ENCODE data around the gene ARFGEF3.
"Not testable (repeated sequence)": the region's sequence is repeated elsewhere in the genome, so short reads cannot be mapped to it uniquely, and the experiment has no call there.

The ARFGEF3 gene

DNA sequence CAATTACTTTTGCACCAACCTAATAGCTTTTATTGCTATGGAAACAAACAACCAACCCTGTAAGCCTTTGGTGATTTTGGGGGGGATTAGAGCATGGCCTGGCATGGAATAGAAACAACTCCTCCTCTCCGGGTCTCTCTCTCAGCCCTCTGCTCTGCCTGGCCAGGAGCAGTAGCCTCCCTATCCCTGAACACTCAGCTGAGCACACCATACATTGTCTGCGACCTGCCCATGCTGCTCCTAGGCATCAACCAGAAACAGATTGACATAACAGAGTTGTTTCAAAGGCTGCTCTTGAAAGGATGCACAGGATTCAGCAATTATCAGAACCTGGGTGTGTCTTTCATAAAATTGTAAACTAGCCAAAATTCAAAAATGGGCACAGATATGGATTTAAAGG lies 186.1 kb downstream of the ARFGEF3 start:
- DNase-seq (ENCODE audit: low read depth): no peak

DNA sequence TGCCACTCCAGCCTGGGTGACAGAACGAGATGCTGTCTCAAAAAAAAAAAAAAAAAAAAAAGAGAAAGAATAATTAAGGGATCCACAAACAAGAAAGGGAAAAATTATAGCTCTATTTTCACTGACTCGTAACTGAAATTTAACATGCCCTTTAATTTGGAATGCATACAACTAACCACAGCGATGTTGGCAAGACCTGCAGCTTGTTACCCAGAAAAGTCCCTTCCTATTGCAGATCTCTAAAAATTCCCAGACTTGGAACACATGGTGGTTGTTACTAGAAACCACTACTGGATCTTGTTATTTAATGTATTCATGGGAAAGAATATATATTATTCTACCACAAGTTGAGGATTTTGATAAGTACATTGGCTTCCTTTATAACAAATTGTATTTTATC lies 188.2 kb downstream of the ARFGEF3 start:
- DNase-seq (ENCODE audit: low read depth): no peak

DNA sequence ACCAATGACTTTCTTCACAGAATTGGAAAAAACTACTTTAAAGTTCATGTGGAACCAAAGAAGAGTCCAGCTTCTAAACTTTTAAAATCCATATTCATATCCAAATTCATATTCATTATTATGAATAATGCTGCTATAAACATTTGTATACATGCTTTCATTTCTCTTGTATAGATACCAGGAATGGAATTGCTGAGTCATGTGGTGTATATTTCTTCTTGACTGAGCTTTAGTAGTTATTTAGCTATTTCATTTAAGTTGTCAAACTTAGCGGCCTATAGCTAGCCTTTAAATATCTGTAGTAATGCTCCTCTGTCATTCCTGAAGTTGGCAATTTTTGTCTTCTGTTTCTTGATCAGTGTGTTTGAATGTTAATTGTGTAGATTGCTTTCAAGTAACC lies 196.2 kb downstream of the ARFGEF3 start:
- no peak for DNase-seq (ENCODE audit: low read depth)

DNA sequence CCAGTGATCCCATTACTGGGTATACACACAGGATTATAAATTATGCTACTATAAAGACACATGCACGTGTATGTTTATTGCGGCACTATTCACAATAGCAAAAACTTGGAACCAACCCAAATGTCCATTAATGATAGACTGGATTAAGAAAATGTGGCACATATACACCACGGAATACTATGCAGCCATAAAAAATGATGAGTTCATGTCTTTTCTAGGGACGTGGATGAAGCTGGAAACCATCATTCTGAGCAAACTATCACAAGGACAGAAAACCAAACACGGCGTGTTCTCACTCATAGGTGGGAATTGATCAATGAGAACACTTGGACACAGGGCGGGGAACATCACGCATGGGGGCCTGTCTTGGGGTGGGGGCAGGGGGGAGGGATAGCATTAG lies 206.9 kb downstream of the ARFGEF3 start:
- not testable (repeated sequence) for DNase-seq (ENCODE audit: low read depth)

DNA sequence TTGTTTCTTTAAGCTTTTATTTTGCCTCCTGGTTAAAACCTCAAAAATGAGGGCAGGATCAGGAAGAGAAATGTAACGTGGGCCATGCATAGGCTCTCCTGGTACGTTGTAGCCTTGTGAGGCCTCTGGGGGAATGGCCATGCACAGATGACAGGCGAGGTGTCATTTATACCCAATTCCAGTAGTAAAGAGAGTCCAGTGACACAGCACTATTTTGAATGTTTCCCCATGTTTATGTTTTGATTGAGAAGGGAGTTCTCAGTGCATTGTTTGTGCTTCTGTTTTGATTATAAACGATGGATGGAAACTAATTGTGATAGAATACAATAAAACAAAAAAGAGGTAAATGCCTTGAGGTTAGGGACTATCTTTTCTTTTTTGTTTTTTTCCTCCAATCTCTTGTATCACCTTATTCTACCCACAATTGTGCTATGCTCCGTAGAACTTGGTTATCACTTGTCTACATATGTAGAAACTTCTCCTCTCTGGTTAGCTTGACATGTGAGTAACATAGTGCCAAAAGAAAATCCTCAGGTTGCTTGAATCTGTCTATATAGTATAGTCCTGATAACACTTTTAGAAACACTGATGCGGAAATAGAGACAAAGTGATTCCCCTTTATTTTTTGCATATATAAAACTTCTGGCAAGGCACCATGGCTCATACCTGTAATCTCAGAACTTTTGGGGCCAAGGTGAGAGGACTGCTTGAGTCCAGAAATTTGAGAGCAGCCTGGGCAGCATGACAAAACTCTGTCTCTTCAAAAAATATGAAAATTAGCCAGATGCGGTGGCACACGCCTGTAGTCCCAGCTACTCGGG lies 209.1 kb downstream of the ARFGEF3 start:
- no peak for DNase-seq (ENCODE audit: low read depth)

DNA sequence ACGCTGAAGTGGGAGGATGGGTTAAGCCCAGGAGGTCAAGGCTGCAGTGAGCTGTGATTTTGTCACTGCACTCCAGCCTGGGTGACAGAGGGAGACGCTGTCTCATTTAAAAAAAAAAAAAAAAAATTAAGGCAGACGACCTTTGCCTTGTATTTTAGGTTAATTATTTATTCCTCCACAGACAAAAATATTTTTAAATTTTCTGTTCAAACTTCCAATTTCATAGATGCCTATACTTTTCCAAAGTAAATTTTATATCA lies 209.6 kb downstream of the ARFGEF3 start:
- DNase-seq (ENCODE audit: low read depth): no peak

DNA sequence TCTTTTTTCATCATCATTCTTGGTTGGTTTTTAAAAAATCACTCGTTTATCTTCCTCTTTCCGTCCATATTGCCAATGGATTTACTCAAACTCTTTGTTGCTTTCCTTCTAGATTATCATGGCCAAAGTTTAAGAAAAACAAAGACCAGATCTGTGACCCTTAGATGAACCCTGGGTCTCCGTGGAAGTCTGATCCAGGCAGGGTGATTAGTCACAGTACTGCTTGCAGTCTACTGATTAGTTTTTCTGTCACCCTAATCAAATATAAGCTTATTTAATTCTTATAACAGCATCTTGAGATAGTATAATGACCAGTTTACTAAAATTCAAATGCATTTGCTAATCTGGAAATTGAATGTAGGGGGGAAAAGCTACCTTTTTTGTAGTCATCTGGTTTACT lies 210.0 kb downstream of the ARFGEF3 start:
- DNase-seq (ENCODE audit: low read depth): no peak

DNA sequence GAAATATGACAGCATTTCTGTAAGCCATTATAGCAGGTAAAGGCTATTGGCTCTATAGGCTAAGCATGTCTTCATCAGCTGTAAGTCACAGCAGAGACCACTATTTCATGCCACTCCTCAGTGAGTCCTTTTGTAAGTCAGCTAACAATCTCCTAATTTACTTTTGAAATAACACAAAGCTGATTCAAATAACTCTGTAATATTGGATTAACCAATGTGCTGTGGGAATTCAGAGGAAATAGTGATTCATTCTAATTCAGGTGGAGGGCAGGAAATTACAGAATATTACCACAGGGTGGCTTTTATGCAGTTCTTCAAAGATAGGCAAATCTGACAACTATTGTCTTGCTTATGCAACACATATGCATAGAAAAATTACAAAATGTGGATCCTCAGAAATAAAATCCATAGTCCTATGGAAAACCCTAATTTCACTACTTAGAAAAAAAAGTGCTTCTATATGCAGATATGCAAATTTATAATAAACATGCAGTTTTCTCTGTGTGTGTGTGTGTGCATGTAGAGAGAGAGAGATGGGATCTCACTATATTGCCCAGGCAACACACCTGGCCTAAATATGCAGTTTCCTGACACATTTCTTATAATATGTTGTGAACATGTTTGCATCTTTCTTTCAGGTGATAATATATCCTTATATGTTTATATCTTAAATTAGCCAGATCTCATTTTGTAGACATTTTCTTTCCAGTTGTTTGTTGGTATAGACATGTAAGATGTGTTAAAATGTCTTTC lies 211.1 kb downstream of the ARFGEF3 start:
- DNase-seq (ENCODE audit: low read depth): no peak

DNA sequence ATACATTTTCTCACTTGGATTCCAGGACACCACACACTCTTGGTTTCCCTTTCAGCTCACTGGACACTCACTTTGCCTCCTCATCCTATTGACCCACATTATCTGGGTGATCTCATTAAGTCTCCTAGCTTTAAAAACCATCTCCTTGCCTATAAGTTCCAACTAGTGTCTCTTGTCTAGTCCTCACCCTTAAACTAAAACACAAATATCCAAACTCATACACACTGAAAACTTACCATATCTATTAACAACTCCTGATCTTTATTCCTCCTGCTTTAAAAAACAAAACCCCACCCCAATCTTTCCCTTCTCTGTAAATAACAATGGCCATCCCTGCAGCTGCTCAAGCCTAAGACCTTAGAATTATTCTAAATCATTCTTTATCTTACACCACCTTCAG lies 212.5 kb downstream of the ARFGEF3 start:
- no peak for DNase-seq (ENCODE audit: low read depth)

DNA sequence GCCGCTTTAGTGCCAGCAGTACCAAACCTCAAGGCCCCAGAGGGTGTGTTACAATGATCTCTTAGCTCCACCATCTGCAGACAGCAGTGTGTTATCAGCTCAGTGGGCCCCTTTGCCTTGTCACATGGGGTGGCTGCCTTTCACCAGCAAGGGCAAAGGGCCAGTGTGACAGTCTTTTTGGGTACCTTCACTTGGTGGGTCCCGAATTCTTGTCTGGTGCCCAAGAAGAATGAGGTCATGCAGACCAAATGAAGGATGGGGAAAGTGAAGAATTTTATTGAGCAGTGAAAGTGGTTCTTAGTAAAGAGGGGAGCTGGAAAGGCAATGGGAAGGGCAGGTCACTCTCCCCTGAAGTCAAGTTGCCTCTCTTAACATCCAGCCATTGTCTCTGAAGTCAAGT lies 213.1 kb downstream of the ARFGEF3 start:
- DNase-seq (ENCODE audit: low read depth): no peak

DNA sequence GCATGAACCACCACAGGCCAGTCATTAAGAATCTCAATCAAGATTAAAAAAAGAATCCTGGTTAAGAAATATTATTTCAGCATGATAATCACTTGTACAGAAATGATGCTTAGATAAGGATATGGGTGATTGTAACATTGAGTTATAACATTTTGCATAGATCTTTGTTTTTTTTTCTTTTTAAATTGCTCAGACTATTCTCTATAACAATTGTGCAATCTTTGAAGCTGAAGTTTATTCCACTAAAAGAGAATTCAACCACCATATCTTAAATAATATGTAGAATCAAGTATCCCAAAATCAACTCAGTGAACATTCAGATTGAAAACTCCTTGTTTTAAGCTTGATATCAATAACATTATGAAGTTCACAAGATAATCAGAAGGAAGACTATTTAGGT lies 215.3 kb downstream of the ARFGEF3 start:
- no peak for DNase-seq (ENCODE audit: low read depth)

DNA sequence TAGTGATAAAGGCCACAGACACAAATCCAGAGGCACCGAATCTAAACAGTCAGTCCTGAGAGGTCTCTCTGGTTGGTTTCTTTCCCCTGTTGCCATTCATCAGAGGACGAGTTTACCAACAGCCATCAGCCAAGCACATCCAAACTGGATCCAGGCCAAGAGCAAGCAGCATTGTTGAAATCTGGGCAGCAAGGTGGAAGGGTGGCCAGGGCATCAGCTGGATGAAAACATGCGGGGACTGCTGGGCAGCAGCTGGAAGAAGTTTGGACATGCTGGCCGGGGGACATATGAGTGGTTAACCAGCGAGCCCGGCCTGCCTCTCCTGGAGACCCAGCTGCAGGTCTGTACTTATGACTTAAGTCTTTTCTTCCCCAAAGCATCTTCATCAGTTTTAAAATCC lies 216.1 kb downstream of the ARFGEF3 start, which contains the start of gene SMIM28:
TSS of gene SMIM28 (plus strand) at position 62 of the 400 bp plus-strand sequence. CDS start at position 230, 168 bp downstream.
- no peak for DNase-seq (ENCODE audit: low read depth)

DNA sequence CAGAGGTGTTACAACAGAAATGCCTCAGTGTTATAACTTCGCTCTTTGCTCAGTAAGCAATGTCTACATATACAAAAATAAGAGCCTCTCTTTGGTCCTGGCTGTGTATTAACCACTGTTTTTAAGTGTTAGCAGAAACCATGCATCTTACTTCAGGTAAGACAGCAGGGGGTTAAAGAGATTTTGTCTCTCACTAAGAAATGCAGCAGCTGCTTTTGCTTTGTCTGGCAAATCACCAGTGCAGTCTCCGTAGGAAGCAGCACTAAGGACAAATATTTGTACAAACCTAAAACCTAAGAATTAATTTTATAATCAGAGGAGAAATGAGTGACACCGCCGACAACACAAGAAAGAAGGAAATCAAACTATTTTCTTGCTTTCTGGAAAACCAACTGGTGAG lies 216.7 kb downstream of the ARFGEF3 start:
- no peak for DNase-seq (ENCODE audit: low read depth)

DNA sequence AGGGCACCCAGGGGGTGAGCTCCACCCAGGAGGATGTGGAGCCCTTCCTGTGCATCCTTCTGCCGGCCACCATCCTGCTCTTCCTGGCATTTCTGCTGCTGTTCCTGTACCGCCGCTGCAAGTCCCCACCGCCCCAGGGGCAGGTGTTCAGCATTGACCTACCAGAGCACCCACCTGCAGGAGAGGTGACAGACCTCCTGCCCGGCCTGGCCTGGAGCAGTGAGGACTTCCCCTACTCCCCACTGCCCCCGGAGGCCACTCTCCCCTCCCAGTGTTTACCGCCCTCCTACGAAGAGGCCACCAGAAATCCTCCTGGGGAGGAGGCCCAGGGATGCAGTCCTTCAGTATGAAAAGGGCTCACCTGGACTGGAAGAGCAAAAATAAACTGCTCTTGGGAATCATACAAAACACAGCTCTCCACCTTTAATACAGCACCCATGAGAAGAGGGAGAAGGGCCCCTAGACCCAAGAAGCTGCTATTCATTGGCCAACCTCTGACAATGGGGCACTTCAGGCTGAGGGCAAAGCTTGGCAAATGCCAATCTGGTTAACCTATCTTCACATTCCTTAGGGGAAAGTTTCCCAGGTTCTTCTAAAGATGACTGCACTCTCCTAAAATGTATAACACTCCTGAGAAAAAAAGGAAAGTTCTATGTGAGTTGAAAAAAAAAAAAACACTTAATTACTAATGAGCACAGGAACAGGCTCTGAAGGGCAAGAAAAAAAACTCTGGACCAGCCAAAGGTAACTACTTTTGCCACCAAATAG lies 220.9 kb downstream of the ARFGEF3 start:
- DNase-seq (ENCODE audit: low read depth): no peak

DNA sequence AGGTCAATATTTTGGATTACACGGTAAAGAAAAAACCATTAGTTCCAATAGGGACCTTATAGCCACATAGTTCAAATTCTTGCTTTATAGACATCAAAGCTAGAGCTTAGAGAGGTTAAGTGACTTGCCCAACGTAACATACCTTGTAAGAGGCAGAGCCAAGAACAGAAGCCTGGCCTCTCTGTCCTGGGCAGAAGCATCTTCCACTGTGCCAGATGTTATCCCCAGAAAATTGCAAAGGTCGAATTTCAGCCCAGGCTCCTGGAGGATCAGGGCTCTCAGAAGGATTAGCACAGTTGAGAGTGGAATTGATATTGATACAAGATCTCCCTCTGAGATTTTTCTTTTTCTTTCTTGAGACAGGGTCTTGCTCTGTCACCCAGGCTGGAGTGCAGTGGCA lies 222.0 kb downstream of the ARFGEF3 start:
- no peak for DNase-seq (ENCODE audit: low read depth)

DNA sequence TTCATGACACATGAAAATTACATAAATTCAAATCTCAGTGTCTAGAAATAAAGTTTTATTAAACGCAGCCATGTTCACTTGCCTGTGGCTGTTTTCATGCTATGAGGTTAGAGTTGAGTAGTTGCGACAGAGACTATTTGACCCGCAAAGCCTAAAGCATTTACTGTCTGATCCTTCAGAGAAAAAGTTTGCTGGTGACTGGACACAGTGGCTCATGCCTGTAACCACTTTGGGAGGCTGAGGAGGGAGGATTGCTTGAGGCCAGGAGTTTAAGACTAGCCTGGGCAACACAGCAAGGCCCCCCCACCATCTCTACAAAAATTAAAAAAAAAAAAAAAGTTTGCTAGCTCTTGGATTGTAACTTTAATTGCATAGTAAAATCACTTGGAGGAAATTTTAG lies 225.2 kb downstream of the ARFGEF3 start:
- DNase-seq (ENCODE audit: low read depth): no peak

DNA sequence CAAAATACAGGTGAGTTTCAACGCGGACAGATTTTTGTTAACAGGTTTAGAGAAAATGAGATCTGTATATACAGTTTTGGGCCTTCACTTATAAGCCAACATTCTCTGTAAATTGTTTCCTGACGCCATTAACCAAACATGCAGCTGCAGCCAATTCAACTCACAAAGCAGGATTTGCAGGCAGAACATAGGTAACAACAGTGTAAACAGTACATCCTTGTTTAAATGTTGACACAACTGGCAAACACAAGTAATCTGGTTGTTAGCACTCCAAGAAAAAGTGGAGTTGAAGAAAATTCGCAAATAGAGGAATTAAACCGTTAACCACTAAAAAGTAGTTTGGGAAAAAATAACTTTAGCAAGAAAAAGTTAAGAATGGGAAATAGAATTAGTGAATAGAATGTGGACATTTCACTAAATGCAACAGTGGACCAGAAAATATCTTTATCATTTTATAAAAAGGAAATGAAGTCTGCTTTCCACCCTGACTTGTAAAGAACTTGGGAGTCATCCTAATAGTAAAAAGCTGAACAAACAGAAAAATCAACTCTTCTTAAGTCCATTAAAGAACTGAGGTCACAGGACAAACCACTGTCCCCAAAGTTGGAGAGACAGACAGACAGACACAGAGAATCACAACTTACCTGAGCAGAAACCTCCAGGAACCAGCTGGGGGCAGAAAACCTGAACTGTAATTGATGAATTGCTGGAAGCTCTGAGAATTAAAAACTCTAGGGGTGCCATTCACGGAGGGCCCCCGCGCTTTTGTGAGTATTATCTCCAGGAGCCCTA lies 226.0 kb downstream of the ARFGEF3 start:
- no peak for DNase-seq (ENCODE audit: low read depth)

DNA sequence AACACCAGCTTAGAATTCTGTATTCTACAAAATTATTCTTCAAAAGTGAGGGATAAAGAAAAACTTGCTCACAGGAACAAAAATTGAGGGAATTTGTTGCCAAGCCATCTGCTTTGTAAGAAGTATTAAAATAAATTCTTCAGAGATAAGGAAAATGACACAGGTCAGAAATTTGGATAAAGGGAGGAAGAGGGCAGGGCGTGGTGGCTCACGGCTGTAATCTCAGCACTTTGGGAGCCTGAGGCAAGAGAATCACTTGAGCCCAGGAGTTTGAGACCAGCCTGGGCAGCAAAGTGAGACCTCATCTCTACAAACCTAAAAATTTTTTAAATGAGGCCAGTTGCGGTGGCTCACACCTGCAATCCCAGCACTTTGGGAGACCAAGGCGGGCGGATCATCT lies 227.8 kb downstream of the ARFGEF3 start:
- no peak for DNase-seq (ENCODE audit: low read depth)
